ENCODE results near the gene CNTNAP3B.
"Not testable (repeated sequence)": the region's sequence is repeated elsewhere in the genome, so short reads cannot be mapped to it uniquely, and the experiment has no call there.

DNA sequence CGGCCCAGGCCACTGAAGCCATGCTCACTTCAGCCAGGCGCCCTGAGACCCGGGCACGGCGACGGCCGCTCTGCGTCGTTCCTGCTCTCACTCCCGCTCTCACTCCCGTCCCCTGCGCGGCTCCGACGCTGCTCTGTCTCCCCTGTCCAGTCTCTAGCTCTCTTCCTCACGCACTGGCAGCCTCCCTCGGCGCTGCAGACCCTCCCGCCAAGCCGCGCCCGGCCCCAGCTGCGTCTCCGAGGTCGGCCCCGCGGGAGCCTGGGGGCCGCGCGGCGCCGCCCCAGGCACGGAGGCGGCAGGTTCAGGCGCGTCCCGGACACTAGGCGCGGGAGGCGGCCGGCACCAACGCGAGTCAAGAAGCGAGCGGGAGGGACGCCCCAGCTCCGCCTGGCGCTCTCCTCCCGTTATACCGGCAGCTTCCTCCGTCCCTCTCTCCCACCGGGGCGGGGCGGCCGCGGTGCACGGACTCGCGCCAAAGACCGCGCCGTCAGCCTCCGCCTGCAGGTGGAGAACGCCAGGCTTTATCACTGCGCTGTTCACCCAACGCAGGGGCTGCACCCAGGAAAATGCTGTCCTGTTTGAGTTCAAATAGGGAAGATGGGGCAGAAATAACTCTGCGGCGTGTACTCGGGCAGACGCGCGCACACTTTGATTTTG lies at the start of gene CNTNAP3B:
- TF ChIP-seq, protein P1, sequence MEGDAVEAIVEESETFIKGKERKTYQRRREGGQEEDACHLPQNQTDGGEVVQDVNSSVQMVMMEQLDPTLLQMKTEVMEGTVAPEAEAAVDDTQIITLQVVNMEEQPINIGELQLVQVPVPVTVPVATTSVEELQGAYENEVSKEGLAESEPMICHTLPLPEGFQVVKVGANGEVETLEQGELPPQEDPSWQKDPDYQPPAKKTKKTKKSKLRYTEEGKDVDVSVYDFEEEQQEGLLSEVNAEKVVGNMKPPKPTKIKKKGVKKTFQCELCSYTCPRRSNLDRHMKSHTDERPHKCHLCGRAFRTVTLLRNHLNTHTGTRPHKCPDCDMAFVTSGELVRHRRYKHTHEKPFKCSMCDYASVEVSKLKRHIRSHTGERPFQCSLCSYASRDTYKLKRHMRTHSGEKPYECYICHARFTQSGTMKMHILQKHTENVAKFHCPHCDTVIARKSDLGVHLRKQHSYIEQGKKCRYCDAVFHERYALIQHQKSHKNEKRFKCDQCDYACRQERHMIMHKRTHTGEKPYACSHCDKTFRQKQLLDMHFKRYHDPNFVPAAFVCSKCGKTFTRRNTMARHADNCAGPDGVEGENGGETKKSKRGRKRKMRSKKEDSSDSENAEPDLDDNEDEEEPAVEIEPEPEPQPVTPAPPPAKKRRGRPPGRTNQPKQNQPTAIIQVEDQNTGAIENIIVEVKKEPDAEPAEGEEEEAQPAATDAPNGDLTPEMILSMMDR (IDR thresholded peaks at IDR 0.05 in 8 of 11, conservative IDR thresholded peaks at IDR 0.05 in 3 of 11), result not testable (repeated sequence)
- peak in 1 of 3 donors; percentile 29 for TF ChIP-seq POLR2AphosphoS5 (IDR thresholded peaks at IDR 0.05)

Measured in spleen (tissue), 7 donors.